NK-92 (cell line): ENCODE measurements around the gene CCDC88B.
"Not testable (repeated sequence)": the region's sequence is repeated elsewhere in the genome, so short reads cannot be mapped to it uniquely, and the experiment has no call there.

Experiments
- DNase-seq: peaks from one replicate; lab custom pipeline; 2025; ENCODE audit not compliant: unreplicated experiment; lab: John Stamatoyannopoulos, UW

Gene CCDC88B

GRCh38 chr11:64320556-64320955 lies 19.4 kb upstream of the CCDC88B start:
- no peak for DNase-seq

- no peak for DNase-seq
Measured at GRCh38 chr11:64321026-64321425, 19.0 kb upstream of the CCDC88B start.

- no peak for DNase-seq
Measured at GRCh38 chr11:64321533-64321932, 18.5 kb upstream of the CCDC88B start.

- DNase-seq, result no peak
Measured at GRCh38 chr11:64322925-64323260, 17.1 kb upstream of the CCDC88B start.

GRCh38 chr11:64323373-64323772 lies 16.6 kb upstream of the CCDC88B start:
- no peak for DNase-seq

- DNase-seq, result not testable (repeated sequence)
Measured at GRCh38 chr11:64323984-64324383, 16.0 kb upstream of the CCDC88B start.

- no peak for DNase-seq
Measured at GRCh38 chr11:64324692-64325469, 15.1 kb upstream of the CCDC88B start.

GRCh38 chr11:64327375-64327774 lies 12.6 kb upstream of the CCDC88B start:
- no peak for DNase-seq

GRCh38 chr11:64327993-64328392 lies 12.0 kb upstream of the CCDC88B start:
- no peak for DNase-seq

GRCh38 chr11:64330888-64331287 lies 9.1 kb upstream of the CCDC88B start:
- no peak for DNase-seq

- DNase-seq, result no peak
Measured at GRCh38 chr11:64331569-64332371, 8.2 kb upstream of the CCDC88B start.

GRCh38 chr11:64333556-64333955 lies 6.4 kb upstream of the CCDC88B start:
- DNase-seq, result no peak

GRCh38 chr11:64334764-64335735 lies 5.0 kb upstream of the CCDC88B start:
- no peak for DNase-seq

GRCh38 chr11:64337538-64338249 lies 2.3 kb upstream of the CCDC88B start:
- no peak for DNase-seq

GRCh38 chr11:64338716-64339115 lies 1.3 kb upstream of the CCDC88B start:
- no peak for DNase-seq

GRCh38 chr11:64339286-64339685 lies 718 bp upstream of the CCDC88B start:
- no peak for DNase-seq

GRCh38 chr11:64340671-64341335 lies 799 bp downstream of the CCDC88B start:
- DNase-seq, result no peak

GRCh38 chr11:64341429-64341828 lies 1.4 kb downstream of the CCDC88B start:
- DNase-seq, result no peak

- peak; percentile 29 for DNase-seq
Measured at GRCh38 chr11:64341851-64342791, 2.1 kb downstream of the CCDC88B start.
